ENCODE results near the gene FAM98B.

The FAM98B gene

DNA sequence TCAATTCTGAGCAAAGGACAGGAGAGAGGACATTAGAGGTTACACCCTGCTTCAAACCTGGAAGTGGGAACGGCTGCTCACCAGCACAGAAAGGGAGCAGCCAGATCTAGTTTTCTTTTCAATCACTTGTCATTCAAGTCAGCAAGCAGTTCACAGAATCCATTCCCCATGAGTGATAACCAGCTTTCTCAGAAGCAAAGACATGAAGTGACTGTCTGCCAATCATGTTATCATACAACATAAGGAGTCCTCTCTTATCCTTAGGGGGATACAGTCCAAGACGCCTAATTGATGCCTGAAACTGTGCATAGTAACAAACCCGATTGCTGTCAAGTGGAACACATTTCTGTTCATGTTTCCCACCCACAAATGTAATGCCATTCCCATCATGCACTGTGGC, 54.7 kb downstream of the FAM98B start:
- no peak for DNase-seq

DNA sequence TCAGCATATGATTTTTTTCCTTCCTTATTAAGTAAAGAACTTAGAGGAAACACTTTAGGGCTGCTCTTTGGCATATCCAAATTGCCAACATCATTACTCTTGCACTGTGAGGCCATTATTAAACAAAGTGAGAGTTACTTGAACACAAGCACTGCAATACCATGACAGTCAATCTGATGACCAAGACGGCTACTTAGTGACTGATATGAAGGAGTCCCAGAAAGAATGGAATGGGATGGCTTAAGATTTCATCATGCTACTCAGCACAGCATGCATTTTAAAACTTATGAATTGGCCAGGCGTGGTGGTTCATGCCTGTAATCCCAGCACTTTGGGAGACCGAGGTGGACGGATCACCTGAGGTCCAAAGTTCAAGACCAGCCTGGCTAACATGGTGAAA, 55.2 kb downstream of the FAM98B start:
- no peak for DNase-seq

DNA sequence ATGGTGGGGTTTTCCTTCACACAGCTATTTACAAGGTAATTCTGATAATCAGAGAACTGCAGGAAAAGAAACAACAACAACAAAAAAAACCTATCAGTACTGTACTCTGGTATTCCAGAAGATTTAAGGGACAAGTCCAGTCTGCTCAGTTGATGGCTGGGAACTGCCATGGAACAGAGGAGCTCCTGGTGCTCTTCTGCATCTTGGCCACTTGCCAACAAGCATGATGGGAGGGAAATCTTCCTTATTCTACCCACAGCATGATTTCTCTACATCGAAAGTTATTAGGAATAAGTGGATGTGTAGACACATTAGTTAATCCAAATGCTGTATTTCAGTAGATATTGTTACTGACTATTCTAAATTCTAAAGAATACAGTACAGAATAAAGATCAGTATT, 59.0 kb downstream of the FAM98B start:
- DNase-seq = no peak

DNA sequence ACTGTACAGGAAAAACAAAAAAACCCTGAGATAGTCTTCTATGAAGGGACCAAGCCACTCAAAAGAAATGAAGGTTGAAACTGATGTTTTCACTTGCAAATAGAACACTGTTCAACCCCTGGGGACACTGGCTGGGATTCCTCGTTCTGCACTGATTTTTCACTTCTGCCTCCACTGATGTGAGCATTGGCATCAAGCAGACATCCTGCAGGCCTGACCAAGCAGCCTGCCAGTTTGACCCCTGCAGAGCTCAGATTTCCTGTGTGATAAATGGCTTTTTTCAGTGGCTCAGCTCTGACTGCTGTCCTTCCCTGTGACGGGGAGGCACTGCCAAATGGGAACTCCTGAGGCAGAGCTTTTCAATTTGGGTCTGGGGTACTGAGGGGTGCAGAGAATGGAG, 60.7 kb downstream of the FAM98B start:
- DNase-seq = peak; percentile 24

DNA sequence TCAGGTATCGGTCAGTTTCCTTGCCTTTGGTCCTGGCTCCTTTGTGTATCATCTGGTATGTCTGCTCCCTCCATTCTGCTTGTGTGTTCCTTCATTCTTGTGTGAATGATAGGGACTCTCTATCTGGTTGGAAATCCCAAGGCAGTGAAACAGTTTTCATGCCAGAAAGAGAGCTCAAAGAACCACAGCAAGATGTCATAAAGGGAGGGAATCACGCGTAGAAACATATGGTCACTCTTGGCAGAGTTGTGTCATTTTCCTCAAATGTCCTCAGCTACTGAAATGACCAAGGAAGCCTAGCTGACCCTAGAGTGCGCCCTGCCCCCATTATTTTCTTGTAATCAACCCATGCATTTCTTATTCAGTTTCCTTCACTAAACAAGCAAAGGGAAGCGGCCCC, 62.7 kb downstream of the FAM98B start:
- DNase-seq = no peak

DNA sequence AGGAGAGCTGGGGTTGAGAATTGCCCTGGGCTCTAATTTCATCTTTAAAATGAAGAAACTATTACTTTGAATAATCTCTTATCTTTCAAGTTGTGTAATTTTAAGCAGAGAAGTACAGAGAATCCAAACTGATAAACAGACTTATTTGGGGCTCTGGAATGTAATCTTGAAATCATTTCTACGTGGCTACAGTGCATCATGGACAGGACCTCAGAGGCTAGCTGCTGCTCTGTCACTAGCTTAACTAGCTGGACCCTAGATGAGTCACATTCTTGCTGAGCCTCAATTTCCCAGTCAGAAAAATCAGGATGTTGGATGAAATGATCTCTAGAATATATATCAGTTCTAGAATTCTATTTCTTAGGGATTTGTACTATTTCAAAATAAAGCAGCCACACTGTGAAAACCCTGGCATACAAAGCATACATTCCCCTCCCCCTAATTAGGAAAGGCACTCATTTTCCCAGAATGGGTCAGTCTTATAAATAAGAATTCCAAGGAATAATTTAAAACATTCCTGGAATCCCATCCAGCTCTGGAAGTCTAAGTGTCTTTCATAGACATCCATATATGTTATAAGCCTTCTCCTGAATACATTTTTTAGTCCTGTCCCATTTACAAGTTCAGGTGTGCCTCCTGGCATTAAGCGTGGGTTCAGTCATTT, 63.5 kb downstream of the FAM98B start:
- DNase-seq = peak; percentile 41

DNA sequence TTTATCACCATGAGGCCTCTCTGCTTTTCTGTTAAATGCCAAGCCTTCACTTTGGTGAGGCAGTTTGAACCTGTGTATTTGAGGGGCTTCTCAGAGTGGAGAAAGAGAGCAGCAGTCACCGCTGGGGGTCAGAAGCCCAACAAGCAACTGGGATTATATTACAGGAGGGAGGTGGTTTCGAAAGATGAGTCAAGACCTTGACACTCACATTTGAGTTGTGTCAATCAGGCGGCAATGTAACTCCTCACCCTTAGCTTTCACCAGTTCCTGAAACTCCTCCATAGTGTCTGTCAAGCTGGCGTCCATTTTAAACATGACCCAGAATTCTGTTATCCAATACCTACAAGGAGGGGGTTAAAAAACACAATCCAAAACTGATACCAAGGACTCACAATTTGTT, 64.2 kb downstream of the FAM98B start:
- no peak for DNase-seq

DNA sequence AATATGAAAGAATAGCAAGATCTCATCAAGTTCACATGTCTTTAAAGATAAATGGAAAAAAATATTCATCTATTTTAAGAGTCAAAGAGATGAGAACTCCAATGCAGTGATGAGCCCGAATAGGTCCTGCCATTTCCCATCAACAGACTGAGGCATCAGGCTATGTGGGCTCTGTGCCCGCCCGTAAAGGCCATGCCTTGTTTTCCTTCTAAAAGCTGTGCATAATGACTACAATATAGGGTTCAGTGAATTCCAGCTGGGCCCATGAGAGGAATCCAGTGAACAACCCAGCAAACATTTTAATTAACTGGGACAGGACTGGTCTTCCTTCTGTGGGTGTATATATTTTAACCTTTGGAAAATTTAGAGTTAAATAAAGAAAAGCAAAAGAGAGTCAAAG, 66.1 kb downstream of the FAM98B start:
- DNase-seq = no peak

DNA sequence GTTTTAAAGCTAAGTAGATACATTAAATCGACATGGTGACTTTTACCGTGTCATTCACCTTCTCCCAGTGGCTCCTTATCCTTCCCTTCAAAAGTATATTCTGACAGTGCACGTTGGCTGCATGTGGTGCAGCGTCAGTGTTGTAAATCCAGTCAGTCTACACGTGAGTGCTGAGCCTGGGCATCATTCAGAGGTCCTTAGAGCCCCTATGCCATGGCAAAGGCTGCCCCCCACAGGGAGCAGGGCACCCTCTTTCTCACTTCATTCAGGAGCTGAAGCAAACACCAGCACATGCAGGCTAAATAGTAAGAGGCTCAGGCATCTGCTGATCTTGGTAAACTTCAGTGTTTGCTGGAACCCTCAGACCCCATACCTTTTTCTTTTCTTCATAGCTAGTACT, 67.4 kb downstream of the FAM98B start:
- no peak for DNase-seq

DNA sequence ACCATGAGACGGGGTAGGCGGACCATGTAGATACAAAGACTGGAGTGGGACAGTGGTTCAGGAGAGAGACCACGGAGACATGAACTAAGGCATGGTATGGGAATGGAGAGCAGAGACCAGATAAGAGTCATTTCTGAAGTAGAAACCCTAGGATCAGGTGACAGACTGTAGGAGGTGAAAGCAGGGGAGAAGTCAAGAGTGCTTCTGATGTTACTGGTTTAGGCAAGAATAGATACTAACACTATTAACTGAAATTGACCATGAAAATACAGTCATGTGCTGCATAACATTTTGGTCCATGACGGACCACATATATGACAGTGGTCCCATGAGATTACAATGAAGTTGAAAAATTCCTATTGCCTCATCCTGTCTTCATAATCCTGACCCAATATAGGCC, 69.0 kb downstream of the FAM98B start:
- no peak for DNase-seq

DNA sequence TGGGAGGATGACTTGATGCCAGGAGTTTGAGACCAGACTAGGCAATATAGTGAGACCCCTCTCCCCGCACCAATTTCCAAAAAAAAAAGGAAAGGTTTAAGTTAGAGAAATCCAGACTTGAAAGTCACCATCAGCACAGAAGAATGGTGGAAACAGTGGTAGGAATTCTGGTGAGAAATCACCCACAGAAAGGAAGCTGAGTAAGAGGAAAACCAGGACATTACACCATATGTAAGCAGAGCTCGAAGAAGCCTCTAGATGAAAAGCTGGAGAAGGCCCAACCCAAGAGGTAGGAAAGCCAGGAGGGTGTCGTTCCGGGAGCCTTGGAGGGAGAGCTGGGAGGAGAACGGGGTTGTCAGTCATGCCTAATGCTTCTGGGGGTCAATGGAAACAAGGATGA, 70.2 kb downstream of the FAM98B start:
- peak; percentile 25 for DNase-seq

DNA sequence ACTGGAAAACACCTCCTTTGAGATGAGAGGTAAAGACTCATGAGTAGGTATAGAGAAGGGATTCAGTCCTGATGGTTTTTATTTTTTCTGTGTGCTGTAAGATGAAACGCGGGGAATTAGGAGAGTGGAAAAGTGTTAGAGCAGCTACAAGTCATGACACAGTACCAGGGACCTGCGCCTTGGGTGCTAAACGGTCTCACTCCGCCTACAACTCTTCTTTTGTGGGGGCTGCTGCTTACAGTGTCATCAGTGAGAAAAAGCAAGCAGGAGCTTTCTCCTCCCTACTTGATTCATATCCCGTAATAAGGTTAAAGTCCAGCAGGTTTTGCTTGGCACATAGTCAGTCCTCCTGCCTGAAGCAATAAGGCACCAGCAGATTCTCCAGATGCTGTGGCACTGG, 71.6 kb downstream of the FAM98B start:
- no peak for DNase-seq

DNA sequence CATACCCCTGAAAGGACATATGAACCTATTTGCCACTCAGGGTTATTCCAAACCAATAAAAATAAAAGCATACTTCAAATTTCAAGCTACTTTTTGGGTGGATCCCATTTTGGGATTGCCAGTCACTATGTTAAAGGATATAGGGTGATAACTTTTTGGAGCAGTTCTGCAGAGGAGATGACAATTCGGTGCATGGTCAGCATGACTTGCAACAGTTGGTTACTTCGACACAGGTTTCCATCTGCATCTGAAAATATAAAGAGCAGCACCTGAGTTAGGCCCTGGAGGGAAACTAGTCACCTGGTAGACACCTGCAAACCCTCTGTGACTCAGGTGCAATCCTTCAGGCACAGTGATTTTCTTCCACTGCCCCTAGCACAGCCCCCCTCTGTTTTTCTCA, 72.2 kb downstream of the FAM98B start:
- DNase-seq = no peak

DNA sequence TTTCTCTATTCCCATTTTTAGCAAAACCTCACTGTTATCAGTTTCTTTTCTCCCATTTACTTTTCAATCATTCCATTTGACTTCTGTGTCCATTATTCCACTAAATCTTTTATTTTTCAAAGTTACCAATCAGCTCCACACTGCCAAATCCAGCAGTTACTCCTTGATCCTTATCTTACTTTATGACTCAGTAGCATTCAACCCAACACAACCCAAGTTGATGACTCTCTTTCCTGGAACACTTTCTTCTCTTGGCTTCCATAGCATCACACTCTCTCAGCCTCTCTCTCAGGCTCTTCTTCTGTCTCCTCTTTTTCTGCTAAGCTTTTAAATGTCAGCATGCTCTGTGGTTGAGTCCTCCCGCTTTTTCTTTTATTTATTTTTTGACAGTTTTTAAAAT, 74.4 kb downstream of the FAM98B start:
- peak; percentile 67 for DNase-seq

DNA sequence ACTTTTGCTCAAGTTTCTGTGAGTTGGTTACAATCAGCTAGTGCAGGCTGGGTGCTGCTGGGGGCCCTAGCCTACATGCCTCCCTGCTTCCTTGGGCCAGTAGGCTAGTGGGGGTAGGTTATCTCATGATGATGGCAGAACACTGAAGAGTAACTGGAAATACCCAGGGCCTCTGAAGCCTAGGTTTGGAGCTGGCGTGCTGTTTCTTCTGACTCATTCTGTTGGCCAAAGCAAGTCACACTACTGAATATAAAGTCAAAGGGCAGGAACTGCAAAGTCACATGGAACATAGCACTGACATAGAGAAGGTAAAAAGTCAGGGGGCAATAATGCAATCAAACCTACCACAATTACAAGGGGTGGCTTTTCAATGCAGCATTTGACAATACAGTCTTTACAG, 76.2 kb downstream of the FAM98B start:
- DNase-seq = peak; percentile 31

DNA sequence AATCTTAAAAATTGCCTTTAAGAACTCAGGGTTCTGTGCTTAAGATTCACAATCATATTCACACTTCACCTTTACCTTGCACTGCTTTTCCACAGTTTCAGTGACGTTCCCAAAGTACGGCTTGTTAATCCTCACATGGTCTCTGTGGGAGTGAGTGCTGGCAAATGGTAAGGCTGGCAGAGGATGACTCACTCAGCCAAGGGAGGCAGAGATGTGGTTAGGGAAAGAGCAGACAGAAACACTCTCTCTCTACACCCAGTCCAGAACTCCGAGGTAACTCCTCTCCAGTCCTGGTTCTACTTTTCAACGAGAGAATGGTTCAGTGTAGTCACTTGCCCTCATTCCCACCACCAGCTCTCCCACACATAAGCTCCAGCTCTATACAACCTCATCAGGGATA, 77.6 kb downstream of the FAM98B start:
- peak; percentile 76 for DNase-seq

DNA sequence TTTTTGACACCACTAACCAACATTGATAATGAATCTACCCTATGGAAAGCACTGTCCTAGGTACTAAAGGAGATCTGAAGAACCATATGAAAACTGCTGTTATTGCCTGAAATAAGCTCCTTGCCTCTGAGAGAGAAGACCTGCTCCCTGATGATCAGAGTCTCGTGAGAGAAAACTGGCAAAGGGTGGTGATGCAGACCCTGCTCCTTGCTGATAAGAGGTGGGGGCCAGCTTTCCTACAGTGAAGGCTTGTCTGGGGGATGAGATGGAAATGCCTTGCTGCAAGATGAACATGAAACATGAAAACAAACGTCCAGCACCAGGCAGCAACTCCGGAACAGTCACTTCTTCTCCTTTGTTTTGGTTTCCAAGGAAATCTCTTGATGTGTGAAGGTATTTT, 78.8 kb downstream of the FAM98B start:
- no peak for DNase-seq

DNA sequence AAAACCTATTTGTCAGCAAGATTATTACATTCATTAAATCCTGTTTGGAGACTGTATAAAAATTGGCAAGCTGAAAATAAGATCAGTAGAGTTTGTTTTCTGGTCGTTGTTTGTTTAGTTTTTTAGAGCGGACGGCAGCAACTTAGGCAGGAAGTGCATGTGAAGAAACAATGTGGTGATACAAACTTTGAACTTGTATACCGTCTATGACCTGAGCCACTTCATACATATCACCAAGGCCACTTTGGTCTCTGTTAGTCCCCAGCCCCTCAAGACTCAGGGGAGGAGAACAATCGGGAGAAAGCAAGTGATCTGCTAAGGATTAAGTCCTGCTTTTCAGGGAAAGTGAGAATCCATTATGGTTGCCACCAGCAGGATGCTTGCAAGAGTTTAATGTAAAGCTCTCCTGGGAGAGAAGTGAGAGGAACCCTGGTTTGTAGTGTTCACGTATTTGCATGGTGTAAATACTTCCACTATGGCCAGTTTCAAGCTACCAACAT, 79.5 kb downstream of the FAM98B start:
- DNase-seq = no peak

DNA sequence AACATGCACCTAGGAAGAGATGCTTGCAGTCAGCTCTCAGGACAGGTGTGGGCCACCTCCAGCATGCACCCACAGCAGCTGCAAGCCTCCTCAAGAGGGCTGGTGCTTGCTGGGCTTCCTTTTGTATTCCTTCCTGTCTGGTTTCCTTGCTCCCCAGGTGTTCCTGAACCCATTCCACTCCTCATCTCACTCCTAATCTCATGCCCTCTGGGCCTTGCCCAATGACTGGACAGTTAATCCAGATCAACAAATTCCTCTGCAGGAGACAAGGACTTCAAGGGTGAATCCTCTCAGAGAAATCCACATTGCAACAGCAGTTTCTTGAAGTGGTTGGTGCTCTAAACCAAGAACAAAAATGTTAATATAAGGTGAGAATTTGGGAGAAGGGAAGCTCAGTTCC, 80.0 kb downstream of the FAM98B start:
- DNase-seq = no peak

DNA sequence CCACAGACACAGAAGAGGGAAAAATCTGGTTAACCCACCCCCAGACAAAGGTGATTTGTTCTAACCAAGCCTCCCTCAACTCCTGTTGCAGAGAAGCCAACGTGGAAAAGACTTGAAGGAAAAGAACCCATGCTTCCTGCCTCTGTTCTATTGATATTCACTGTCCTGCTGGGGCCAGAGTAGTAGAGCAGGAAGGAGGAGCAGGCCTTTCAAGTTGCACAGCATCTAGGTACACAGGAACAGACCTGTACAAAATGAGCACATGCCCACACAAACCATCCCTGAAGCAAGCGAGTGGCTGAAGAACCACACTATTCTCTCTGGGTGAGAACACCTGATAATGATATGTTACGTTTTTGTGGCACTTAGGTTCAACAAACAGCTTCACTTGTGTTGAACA, 80.8 kb downstream of the FAM98B start:
- DNase-seq = no peak

DNA sequence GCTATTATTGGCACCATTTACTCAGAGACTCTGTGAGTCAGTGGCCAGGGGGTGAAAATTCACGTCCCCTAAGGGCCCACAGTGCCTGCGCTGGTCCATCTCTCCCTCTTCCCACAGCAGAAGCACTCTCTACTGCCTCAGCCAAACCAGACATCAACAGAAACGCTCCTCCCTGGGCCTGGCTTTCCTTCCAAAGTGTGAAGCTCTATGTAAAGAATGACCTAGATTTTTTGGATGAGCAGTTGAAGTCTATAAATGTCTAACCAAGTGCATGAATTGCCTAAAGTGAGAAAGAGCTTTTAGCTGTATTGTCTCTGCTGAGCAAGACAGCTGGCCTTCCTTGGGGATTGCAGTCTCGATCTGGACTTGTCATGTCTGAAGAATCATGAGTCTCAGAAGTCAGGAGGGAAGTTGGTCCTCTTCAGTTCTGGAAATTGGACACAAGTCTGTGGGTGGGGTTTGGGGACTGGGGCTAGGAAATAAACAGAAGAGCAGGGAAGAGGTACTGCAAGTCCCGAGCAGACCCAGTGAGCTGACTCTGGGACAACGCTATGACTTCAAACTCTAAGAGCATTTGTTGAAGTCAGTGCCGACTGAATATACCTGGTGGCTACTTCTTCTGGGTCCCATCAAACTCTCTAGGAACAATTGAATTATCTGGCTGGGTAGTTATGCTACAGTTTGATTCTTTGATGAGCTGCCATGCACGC, 81.7 kb downstream of the FAM98B start:
- peak; percentile 88 for DNase-seq

DNA sequence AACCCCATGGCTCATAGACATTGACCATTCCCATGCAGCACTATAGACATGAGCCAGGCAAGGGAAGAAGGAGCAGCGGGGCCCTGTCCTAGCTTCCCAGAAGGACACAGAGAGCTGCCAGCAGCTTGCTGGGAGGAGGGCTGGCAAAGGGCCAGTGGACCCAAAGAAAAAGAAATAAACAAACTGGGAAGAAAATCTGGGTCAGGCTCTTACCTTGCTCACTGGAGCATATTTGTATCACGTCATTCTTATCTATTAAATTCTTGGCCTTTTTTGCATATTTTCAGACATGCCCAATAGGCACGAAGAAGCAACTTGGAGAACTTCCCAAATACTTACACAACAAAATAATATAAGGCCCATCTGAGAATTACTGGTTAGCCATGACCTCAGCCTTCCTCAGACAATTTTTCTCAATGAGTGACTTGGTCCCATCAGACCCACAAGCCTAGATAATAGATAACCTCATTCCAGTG, 82.3 kb downstream of the FAM98B start:
- peak; percentile 98 for DNase-seq
